ENCODE data around the gene VGLL3.

DNA sequence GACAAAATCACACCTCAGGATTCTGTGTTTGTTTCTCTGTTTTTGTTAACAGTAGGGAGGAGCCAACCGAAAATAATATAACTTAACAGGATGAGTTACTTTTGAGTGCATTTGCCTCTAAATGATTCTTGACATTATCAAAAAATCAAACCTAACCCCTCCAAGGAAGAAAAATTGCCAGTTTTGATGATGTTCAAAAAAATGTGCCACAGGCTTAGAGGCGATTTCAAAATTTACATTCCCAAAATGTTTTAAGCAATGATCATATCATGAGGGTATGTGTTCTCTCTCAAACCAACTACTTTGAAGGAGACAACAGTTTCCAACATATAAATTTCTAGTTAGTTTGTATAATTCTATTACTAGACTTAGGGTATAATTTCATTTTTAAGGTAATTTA lies 6.7 kb downstream of the VGLL3 start:
- TF ChIP-seq, protein P1, sequence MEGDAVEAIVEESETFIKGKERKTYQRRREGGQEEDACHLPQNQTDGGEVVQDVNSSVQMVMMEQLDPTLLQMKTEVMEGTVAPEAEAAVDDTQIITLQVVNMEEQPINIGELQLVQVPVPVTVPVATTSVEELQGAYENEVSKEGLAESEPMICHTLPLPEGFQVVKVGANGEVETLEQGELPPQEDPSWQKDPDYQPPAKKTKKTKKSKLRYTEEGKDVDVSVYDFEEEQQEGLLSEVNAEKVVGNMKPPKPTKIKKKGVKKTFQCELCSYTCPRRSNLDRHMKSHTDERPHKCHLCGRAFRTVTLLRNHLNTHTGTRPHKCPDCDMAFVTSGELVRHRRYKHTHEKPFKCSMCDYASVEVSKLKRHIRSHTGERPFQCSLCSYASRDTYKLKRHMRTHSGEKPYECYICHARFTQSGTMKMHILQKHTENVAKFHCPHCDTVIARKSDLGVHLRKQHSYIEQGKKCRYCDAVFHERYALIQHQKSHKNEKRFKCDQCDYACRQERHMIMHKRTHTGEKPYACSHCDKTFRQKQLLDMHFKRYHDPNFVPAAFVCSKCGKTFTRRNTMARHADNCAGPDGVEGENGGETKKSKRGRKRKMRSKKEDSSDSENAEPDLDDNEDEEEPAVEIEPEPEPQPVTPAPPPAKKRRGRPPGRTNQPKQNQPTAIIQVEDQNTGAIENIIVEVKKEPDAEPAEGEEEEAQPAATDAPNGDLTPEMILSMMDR (IDR thresholded peaks at IDR 0.05; ENCODE audit: borderline replicate concordance, extremely low read depth, low read length, poor library complexity, severe bottlenecking): no peak
- TF ChIP-seq EZH2 (IDR thresholded peaks at IDR 0.05; ENCODE audit: borderline replicate concordance, low read depth, low read length, severe bottlenecking): no peak
